Stimulated activated CD8-positive, alpha-beta memory T cell treated with anti-CD3 and anti-CD28 coated beads, Interleukin-12 subunit alpha, Interleukin-12 subunit beta, amount 100 ng/mL, for 4 hours (primary cell): ENCODE data around the gene CHD5.
"Not testable (repeated sequence)": the region's sequence is repeated elsewhere in the genome, so short reads cannot be mapped to it uniquely, and the experiment has no call there.

ENCODE experiments used
- DNase-seq: peaks from one replicate; pipeline ENCODE4 v3.0.0-alpha.2; 2020; ENCODE audit warnings: low read depth

The CHD5 gene

DNA sequence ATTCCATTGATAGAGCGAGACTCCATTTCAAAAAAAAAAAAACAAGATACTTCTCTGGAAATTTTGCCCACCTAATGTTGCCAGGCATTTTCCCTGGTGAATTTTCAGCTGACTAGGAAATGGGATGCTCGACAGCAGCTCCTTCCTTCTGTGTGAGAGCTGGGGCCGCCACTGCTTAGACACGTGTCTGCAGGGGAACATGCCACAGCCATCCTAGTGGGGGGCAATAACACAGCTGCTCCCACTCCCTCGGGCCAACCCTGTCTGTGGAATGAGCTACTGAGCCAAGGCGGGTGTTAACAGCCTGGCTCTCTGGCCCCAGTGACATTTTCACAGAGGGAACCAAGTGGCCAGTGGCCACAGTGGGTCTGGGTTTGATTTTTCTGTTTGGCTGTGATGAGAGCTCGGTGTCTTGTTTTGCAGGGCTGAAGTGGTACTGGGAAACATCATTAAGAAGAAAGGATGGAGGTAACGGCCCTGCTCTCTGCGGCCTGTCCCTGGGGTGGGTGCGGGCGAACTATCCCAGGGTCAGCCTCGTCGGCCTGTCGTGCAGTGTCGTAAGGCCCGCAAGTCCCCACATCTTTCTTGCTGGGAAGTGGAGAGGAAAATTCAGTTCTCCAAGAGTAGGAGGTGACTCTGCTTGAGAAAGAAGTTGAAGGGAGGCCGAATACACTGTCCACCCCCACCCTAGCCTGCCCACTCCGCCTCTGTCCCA is 95.2 kb downstream of the CHD5 start:
- no peak for DNase-seq

DNA sequence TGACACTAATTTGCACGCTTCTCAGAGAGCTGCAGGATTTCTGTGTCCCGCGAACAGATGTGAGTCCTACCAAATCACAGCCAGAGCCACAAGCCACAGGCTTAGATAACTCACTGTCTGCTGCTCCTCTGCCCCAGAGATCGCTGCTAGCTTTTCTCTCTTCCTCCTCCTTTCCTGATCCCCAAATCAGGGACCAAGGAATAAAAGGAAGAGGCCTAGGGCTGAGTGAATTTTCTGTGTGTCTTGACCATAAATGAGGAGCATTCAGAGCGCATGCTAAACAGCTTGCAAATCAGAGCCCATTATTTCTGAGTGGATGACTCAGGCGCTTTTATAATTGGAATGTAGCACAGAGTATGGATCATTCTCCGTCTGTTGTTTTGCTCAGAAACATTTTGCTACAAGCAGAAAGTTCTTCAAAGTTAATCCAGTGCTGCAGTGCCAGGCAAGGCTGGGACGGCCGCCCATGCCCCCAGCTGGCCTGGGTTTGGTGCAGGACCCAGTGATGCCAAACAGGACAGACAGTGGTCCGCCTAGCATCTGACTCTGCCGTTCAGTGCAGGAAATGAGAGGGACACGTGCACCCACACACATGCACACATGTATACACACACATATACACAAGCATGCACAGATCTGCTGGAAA is 96.2 kb downstream of the CHD5 start:
- DNase-seq: no peak

DNA sequence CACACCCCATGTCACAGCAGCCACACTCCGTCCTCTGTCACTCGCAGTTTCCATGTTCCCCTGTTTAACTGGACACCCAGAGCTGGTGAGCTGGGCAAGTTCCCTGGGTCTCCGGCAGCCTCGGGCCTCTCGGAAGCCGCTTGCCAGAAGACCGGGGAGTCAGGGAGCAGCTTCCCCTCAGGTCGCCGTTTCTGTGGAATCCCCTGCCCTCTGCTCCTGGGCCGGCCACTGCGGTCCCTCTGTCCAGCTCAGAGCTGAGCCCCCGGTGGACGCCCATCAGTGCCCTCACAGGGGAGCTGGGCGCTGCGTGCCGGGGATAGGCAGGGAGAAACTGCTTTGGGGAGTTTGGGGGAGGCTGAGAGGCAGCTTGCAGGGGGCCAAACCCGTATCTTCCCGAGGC is 96.7 kb downstream of the CHD5 start:
- DNase-seq: no peak

DNA sequence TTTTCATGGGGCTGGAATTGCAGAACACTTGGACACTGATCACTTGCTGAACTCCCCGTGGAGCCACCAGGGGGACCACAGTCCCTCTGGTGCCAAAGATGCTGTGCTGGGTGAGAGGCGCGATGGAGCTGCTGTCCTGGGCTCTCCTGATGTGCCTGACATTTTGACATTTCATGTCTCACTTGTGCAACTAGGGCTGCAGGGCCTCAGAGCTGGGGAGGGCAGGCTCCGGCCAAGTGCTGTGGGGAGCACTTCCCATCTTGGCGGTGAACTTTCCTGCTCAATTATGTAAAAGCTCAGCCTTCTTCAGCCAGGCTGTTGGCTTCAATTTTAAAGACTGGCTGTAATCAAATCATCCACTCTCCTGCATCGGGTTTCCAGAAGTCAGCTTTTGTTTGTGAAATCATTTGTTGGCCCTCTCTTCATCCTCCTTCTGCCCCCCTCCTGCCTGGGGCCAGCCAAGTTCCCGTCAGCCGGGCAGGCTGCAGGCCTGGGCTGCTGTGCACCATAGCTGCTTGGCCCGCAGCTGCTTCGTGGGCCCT is 97.6 kb downstream of the CHD5 start:
- DNase-seq: no peak

DNA sequence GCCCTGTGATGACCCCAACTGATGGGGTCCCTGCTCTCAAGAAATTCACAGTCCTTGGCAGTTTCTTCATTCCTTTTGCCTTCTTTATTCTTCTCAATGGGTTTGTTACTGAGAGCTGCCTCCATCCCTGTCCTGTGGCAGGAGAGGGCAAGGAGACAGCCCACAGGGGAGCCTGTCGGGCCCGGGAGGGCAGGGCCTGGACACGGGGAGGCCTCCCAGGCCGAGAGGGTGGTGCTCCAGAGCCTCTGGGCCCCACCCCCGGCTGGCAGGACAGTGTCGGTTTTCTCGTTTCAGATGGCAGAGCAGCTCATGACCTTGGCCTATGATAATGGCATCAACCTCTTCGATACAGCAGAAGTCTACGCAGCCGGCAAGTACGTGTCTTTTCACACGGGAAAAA is 98.2 kb downstream of the CHD5 start:
- no peak for DNase-seq

DNA sequence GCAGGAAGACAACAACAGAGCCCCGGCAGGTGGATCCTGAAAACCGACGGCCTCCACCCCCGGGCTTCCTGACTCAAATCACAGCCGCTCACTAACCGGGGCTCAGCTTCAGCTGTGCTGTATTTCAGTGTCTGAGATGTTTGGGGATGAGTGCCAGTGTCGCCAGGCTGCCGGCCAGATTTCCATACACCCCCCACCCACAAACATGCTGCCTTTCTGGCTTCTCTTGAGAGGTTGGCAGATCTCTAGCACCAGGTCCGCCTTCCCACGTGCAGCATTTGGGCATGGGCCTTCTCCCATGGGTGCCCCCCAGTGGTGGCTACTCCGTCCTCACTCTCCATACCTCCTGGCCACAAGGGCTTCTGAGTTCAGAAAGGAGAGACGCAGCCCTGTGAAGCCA is 99.7 kb downstream of the CHD5 start:
- DNase-seq: no peak

DNA sequence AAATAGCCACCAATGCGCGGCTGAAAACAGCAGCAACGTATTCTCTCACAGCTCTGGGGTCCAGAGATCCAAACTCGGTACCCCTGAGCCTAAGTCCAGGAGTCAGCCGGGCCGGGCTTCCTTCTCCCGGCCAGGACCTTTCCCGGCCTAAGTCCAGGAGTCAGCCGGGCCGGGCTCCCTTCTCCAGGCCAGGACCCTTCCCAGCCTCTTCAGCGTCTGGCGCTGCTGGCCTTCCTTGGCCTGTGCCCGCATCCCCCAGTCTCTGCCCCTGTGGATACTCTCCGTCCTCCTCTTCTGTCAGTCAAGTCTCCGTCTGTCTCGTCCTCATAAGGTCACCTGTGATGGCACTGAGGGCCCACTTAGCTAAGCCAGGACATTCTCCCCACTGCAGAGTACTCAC is 102.2 kb downstream of the CHD5 start:
- DNase-seq: no peak

DNA sequence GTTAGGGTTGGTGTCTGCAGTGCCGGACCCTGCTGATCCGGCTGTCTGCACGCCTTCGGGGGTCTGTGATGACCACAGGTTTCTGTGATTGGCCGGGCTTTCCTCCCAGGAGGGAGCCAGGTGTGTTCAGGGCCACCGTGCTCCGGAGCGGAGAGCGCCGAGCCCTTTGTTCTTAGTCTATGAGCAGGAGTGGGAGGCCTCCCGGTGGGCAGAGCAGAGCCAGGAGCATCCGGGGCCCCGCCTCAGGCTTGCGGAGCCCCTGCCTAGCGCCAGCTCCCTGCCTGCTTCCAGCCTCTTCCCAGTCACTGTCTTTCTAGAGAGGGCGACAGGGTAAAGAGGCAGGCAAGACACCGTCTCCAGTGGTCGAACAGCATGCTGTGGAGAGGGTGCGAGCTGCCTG is 102.6 kb downstream of the CHD5 start:
- no peak for DNase-seq

DNA sequence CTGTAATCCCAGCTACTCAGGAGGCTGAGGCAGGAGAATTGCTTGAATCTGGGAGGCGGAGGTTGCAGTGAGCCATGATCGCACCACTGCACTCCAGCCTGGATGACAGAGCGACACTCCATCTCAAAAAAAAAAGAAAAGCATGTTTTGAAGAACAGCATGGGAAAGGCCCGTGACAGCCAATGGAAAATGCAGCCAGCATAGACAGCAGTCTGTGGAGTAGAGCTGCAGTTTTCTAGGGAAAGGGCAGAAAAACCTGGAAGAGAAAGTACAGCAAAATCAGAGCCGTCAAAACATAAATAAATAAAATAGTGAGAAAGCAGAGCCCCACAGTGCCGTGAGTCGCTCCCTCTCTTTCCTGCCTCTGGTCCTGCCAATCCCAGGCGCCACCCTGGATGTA is 103.1 kb downstream of the CHD5 start:
- DNase-seq: not testable (repeated sequence)

DNA sequence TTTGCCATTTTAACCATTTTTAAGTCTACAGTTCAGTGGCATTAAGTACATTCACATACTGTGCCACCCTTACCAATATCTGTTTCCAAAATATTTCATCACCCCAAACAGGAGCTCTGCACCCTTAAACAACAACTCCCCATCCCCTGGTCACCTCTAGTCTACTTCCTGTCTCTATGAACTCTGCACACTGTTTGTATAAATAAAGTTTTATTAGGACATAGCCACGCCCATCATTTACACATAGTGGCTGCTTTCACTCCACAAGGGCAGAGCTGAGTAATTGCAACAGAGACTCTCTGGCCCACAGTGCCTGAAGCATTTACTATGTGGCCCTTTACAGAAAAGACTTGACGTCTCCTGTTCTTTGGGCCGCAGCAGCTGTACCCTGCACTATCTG is 104.4 kb downstream of the CHD5 start:
- DNase-seq: no peak

DNA sequence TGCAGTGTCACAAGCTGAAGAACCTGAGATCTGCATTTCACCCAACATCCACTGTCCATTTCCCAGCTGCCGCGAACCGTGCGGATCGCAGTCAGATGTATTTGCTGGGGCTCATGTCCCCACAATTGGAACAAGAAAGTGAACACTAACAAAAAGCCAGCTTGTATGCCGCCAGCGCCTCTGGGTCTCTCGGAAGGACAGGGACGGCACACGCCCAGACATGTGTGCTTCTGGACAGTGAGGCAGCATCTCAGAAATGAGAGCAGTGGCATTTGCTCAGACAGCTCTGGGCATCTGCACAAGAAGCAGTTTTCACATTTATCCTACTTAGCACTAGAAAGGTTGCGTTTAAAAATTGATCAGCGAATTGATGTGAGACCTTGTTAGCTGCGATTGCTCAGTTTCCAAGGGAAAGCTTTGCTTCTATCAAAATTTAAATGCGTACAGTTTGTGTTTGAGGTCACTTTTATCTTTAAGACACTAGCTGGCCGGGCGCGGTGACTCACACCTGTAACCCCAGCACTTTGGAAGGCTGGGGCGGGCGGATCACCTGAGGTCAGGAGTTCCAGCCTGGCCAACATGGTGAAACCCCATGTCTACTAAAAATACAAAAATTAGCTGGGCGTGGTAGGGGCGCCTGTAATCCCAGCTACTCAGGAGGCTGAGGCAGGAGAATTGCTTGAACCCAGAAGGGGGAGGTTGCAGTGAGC is 105.8 kb downstream of the CHD5 start:
- DNase-seq: no peak

DNA sequence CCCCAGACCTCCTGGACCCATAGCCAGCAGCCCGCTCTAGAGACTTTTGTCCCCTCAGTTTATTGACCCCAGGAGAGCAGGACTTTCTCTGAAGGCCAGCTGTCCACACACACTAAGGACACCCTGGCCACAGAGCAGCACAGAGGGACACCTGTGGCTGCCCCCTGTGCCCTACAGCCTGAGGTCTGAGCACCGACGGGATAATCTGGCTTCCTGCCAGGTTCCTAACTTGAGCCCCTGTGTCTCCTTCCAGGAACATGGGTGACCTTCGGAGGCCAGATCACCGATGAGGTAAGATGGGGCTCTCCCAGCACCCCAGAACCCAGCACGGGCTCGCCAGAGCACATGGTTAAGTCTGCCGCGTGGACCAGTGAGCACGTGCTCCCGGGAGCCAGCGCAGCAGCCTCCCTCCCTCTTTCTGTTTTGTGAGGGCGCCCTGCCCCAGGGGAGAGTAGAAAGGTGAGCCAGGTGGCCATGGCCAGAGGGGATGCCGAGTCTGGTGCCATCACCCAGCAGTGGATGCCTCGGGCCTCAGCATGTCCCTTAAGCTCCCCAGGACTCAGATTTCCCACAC is 106.6 kb downstream of the CHD5 start:
- no peak for DNase-seq

DNA sequence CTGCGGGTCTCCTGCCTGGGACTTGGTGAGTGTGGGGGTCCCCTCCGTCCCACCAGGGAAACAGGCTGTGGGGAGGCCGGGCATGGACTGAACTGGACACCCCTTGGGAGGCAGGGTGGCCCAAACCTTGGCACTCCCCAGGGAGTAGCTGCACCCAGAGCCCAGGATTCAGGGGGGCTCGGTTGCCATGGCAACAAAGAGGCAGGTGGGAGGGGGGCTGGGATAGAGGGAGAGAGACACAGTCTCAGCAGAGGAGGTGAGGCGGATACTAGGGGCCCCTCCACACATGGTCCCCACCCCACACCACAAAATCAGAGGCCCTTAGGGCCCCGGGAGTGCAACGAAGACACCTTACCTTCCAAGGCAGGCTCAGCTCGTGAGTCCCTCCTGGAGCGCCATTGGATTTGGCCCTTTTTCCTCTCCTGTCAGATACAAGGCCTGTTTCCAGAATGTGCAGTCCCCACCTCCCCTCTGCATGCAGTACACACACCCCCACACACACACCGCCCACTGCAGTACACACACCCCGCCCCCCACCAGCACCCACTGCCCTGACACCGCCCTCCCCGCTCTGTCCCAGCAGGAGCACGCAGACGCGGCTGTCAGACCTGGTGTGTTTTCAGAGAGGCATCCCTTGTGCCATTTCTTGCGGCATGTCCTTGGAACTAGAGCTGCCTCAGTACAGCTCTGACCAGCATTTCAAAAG is 107.2 kb downstream of the CHD5 start:
- no peak for DNase-seq

DNA sequence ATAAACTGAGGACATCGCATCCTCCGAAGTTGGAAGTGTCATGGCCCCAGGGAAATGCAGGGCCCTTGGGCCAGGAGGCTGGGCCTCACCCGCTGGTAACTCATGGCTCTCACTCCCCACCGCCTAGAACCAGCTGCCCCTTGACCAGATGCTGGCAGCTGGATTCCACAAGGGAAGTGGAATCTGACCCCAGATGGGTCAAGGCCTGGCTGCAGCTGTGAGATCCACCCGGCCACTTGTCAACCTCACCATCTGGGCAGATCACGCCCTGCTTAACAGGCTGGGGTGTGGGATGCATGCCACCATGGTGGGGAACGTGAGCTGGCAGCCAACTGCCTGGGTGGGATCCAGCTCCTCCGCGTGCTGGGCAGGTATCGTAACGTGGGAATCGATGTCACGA is 108.9 kb downstream of the CHD5 start:
- DNase-seq: no peak

DNA sequence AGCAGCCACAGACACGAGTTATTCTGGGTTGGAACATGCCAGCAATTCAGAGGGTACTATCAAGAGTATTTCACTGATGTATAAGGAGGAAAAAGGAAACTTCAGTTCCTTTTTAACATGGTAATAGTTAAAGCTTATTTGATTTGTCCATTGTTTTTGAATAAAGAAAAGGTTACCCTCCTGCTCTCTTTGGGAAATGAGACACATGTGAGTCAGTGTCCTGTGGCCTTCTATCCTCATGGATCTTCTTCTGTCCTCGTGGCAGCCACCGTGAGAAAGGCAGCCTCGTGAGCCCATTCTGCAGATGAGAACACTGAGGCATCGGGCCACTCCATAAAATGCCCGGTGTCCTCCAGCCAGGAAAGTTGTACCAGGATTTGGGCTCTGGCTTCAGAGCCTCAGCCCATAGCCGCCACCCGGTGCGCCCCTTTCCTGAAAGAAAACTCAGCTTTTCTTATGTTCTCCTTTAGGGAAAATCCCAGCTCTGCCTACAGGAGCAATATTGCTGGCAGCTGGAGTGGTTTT is 109.6 kb downstream of the CHD5 start:
- no peak for DNase-seq

DNA sequence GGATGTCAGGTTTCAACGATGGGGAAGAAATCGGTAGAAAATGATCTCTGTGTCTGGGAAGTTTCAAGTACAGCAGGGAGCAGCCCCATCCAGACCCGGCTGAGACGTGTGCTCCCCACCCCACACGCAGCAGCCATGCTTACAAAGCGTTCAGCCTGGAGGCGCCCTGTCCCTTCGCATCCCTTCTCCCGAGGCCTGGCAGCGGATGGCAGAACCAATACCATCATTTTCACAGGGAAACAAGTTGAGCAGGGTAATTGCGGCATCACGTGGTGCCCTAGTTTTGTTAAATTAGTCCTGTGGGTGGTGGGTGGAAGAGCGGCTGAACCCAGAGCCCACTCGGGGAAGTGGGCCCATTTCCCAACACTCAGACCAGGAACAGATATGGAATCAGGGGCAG is 110.5 kb downstream of the CHD5 start:
- DNase-seq: no peak

DNA sequence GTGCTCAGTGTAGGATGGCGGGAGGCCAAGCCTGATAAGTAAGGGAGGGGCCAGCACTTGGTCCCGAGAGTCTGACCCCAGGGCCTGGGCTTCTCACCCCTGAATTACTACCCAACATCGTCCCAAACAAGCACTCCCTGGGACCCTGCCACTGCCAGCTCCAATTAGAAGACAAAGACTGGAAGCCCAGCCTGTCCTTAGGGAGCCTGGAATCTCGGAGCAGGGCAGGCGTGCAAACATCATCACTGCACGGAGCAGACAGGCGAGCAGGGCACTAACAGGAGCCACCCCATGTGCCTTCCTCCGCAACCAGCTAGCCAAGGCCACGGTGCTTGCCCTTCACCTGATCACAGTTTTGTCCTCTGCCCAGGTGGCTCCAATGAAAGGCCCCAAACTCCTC is 111.2 kb downstream of the CHD5 start:
- no peak for DNase-seq

DNA sequence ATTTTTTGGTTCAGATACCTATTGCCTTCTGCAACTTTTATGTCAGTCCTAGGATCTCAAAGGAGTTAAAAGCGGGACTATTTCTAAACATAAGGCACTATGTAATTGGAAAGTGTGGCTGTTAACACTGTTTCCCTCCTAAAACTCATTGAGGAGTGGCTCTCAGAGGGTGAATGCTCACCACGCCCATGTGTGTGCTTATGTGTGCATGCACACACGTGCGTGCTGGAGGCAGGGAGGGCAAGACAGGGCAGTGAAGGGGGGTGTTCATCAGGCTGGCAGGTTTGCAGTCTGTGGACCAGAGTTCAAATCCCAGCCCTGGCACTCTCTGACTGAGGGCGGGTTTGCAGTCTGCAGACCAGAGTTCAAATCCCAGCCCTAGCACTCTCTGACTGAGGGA is 112.0 kb downstream of the CHD5 start:
- no peak for DNase-seq

DNA sequence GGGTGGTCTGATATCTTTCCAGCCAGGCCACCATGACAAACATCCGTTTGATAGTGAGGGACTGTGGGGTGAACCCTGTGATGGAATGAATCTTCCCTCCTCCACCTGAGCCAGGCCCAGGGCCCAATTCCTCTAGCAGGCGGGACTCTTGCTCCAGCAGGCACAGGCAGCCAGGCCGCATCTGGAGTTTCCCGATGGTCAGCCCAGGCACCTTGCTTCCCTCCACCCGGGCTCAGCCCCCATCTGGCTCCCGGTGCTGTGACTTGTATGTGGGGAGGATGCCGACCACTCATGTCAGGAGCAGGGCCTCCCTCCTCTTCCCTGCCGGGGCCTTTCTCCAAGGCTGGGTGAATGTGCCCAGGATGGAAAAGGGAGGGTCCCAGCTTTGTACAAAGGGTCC is 113.4 kb downstream of the CHD5 start:
- DNase-seq: no peak

DNA sequence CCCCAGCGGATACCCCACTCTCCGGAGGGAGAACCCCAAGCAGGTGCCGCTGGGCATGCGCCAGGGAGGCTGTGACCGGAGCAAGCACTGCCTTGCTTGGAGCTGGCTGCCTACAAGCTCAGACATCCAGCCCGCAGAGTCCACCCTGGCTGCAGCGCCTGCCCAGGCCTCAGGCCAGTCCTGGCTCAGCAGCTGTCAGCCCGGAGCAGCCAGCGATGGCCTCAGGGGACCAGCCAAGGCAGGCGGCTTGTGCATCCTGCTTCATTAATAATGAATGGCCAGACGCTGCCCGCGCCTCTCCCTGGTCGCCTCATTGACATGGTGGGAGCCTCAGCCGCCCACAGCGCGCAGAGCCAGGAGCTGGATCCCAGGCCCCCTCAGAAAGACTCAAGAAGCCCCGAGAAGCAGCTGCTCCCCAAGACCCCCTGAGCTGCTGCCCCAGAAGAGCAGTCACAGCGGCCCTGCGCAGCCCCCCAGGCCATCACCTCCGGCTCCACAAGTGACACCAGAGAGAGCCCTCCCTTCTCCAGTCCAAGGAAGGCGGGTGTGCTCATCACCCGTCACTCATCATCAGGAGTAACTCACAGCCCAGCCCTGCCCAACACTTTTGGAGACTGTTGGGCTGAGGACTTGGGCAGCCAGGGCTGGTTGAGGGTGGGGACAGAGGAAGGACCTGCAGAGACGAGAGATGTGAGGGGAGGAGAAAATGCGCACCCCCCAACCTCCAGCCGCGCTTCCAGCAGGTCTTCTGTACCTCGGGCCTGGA is 114.8 kb downstream of the CHD5 start:
- DNase-seq: no peak

DNA sequence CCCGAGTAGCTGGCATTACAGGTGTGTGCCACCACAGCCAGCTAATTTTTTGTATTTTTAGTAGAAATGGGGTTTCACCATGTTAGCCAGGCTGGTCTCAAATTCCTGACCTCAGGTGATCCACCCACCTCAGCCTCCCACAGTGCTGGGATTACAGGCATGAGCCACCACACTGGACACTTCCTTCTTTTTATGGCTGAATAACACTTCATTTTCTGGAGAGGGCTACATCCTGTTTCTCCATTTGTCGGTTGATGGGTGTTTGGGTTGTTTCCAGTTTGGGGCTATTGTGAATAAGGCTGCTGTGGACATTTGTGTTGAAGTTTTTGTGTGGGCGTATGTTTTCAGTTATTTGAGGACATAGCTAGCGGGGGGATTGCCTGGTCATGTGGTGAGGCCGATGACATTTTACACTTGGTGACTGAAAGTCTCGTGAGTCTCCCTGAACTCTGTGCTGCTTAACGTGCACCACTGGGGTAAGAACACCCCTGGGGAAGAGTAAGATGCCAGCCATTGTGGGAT is 116.5 kb downstream of the CHD5 start:
- not testable (repeated sequence) for DNase-seq
